Renal pelvis (tissue), 4 donors: ENCODE results near the gene CDC25B. TPM values are rescaled to one million over a fixed set of nuclear protein-coding genes. Genes with fewer than 3 reads are reported as not detected.
A peak's percentile ranks its signal among the peaks of the same experiment; 100 is the strongest.
"Not testable (repeated sequence)": the region's sequence is repeated elsewhere in the genome, so short reads cannot be mapped to it uniquely, and the experiment has no call there.

Experiments
- DNase-seq: peaks from one replicate; pipeline ENCODE4 v3.0.0-alpha.2; 2013
- polyA plus RNA-seq, 3 donors: library from polyadenylated mRNA; unstranded; fragments of 120-200 nt; gene quantifications; one replicate each; pipeline ENCODE4 v1.2.1, GENCODE V29; 2013; ENCODE audit not compliant: insufficient read length in 3 of 3

Gene CDC25B
- polyA plus RNA-seq, 3 donors, result 40.0 to 42.0 (median 41.5) TPM

DNA sequence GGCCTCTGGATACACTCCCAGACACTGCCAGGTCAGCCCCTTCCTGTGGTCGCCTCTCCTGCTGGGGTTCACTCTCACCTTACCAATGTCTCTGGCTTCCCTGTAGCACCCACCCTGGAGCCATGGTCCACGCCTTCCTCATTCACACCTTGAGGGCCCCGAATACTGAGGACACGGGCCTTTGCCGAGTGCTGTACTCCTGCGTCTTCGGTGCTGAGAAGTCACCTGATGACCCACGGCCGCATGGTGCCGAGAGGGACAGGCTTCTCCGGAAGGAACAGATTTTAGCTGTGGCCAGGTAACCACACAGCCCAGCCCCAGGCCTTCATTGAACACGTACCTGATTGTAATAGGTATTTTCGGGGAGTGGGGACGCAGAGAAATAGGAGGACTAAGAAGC lies 25.9 kb downstream of the CDC25B start:
- no peak for DNase-seq

DNA sequence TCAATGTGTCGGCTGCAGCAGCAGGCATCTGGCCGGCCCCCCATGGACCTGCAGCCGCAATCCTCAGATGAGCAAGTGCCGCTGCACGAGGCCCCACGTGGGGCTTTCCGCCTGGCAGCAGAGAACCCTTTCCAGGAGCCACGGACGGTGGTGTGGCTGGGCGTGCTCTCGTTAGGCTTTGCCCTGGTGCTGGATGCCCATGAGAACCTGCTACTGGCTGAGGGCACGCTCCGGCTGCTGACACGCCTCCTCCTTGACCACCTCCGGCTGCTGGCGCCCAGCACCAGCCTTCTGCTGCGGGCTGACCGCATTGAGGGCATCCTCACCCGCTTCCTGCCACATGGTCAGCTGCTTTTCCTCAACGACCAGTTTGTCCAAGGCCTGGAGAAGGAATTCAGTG lies 27.8 kb downstream of the CDC25B start:
- no peak for DNase-seq

DNA sequence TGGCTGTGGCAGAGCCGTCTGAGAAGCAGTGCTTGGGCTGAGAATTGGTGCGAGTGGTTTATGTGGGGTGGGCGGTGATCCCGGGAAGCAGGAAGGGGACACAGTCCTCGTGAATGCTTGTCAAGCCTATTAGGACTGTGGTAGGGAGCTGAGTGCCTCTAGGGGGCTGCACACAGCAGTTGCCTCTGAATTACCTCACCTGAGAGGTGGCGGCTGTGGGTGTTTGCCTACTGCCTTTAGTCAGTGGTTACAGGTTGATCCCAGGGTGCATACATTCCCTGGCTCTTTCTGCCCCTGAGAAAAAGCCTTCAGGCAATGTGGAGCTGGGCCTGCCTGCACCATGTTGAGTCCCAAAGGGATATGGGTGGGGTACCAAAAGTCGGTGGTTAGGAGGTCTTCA lies 29.4 kb downstream of the CDC25B start:
- no peak for DNase-seq

GRCh38 chr20:3826420-3826819 lies 30.3 kb downstream of the CDC25B start:
- no peak for DNase-seq

GRCh38 chr20:3828798-3829197 lies 32.7 kb downstream of the CDC25B start:
- no peak for DNase-seq

DNA sequence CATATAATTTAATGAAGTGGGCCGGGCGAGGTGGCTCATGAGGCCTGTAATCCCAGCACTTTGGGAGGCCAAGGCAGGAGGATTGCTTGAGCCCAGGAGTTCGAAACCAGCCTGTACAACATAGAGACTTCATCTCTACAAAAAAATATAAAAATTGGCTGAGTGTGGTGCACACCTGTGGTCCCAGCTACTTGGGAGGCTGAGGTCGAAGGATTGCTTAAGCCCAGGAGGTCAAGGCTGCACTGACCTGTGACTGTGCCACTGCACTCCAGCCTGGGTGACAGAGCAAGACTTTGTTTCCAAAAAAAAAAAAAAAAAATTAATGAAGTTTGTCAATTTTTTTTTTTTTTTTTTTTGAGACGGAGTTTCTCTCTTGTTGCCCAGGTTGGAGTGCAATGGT lies 33.8 kb downstream of the CDC25B start:
- DNase-seq, result not testable (repeated sequence)

GRCh38 chr20:3836132-3836531 lies 40.0 kb downstream of the CDC25B start:
- DNase-seq, result no peak

- DNase-seq, result no peak
Measured at GRCh38 chr20:3839328-3839727, 43.2 kb downstream of the CDC25B start.

DNA sequence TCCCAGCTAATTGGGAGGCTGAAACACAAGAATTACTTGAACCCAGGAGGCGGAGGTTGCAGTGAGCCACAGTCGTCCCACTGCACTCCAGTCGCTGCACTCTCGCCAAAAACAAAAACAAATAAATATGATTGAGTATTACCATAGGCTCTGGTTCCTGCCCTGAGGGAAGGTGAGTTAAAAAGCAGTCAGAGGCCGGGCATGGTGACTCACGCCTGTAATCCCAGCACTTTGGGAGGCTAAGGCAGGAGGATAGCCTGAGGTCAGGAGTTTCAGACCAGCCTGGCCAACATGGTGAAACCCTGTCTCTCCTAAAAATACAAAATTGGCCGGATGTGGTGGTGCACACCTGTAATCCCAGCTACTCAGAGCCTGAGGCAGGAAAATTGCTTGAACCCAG lies 44.1 kb downstream of the CDC25B start:
- not testable (repeated sequence) for DNase-seq

DNA sequence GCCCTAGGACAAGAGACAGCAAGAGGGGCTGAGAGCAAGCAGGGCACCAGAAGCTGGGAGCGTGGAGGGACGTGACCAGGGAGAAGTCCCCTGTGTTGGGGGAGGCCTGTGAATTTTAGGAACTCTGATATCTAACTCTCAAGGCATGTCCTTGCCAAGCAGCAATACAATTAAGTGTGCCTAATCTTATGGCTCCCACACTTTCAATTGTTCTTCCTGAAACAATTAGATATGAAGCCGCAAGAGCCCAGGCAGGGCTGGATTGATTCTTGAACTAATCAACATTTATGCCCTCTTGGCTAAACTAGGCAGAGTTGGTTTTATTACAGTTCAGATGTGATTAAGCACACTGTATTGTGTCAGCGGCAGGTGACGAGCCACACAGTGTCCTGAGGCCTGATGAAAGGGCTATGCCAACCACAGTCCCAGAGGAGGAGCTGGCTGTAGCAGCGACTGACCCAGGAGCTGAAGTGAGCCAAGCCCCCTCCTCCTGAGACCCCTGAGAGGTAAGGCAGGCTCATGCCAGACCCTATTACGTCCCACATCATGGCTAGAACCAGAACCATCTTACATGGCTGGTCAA lies 46.3 kb downstream of the CDC25B start:
- no peak for DNase-seq

GRCh38 chr20:3843490-3843889 lies 47.4 kb downstream of the CDC25B start:
- DNase-seq, result no peak

GRCh38 chr20:3843990-3844619 lies 48.0 kb downstream of the CDC25B start:
- not testable (repeated sequence) for DNase-seq

DNA sequence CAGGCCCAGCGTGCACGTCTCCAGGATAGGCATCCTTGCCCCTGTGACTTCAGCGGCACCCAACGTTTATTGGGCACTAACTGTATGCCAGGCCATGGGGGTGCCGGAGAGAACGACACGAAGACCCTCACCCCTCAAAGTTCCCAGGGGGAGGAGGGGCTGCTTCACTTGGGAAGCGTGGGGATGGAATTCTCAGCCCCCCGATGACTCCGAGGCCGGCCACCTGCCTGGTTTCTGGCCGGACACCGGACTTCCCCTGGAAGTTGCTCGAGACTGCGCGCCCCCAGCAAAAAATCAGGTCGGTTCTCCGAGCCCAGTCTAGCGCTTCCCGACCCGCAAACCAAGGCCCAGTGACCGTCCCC lies 50.2 kb downstream of the CDC25B start:
- DNase-seq, result peak; percentile 29

GRCh38 chr20:3846740-3847428 lies 50.8 kb downstream of the CDC25B start, which contains the start of gene MAVS:
Gene MAVS (plus strand): TSS chr20:3846834. CDS start chr20:3854625, 7,791 bp downstream.
- DNase-seq, result peak; percentile 88

- no peak for DNase-seq
Measured at GRCh38 chr20:3847429-3847940, 51.4 kb downstream of the CDC25B start.

DNA sequence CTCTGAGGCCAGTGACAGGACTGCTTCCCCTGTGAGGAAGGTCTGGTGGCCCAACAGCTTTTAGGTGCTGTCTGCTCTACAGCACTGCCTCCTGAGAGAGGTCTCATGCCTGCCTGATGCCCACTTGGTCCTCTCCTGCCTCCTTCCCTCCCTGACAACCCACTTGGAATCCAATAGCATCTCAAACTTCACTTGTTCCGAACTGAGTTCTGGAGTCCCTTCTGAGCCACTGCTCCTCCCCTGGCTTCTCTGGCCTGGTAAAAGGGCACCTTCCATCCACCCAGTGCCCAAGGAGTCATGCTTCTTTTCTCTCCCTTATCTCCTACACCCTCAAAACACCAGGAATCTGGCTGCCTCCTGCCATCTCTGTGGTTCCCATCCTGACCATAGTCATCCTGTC lies 52.5 kb downstream of the CDC25B start:
- DNase-seq, result no peak

DNA sequence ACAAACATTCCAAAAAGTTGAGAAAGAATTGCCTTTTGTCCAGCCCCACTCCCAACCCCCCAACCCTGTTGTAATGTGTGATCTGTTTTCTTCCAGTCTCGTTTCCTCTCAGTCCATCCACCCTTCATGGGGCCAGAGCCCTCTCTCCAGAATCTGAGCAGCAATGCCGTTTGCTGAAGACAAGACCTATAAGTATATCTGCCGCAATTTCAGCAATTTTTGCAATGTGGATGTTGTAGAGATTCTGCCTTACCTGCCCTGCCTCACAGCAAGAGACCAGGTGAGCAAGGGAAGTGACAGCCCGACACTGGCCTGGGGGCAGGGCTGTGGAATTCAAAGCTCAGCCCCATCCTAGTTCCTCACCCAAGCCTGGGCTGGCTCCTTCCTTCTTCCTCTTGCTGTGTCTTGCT lies 58.4 kb downstream of the CDC25B start:
- DNase-seq, result no peak

Other genes starting within 250 kb of the CDC25B start
- under 1 TPM; 0.16 to 0.23 (median 0.21) TPM for gene GFRA4, start 132.9 kb upstream of the CDC25B start, polyA plus RNA-seq
- 10 to 100 TPM in 2 of 3 donors, 1 to 10 TPM in 1; 6.3 to 13.3 (median 11.3) TPM for gene ADAM33, start 114.3 kb upstream of the CDC25B start, polyA plus RNA-seq
- gene SIGLEC1, start 83.7 kb upstream of the CDC25B start, polyA plus RNA-seq, result 1 to 10 TPM in 2 of 3 donors, under 1 TPM in 1; 0.96 to 1.4 (median 1.3) TPM
- gene HSPA12B, start 63.6 kb upstream of the CDC25B start, polyA plus RNA-seq, result 10 to 100 TPM; 11.8 to 19.1 (median 15.7) TPM
- 10 to 100 TPM; 22.4 to 29.3 (median 27.5) TPM for gene ADISSP, start 28.6 kb upstream of the CDC25B start, polyA plus RNA-seq
- gene SPEF1, start 14.9 kb upstream of the CDC25B start, polyA plus RNA-seq, result 1 to 10 TPM; 2.2 to 3.2 (median 2.3) TPM
- gene CENPB, start 9.6 kb upstream of the CDC25B start, polyA plus RNA-seq, result 10 to 100 TPM; 41.5 to 49.7 (median 48.4) TPM
- gene AP5S1, start 24.2 kb downstream of the CDC25B start, polyA plus RNA-seq, result 10 to 100 TPM in 2 of 3 donors, 1 to 10 TPM in 1; 9.8 to 12.5 (median 12.4) TPM
- gene MAVS, start 50.5 kb downstream of the CDC25B start, polyA plus RNA-seq, result 10 to 100 TPM; 25.7 to 39.2 (median 33.5) TPM
- gene PANK2, start 93.1 kb downstream of the CDC25B start, polyA plus RNA-seq, result 10 to 100 TPM; 33.7 to 39.1 (median 35.9) TPM
- gene RNF24, start 219.2 kb downstream of the CDC25B start, polyA plus RNA-seq, result 10 to 100 TPM; 20.6 to 26.2 (median 20.9) TPM